Measurements from ENCODE around the gene UBE2H. TPM values are rescaled to one million over a fixed set of nuclear protein-coding genes. Genes with fewer than 3 reads are reported as not detected.

Gene UBE2H
- polyA plus RNA-seq, 1 of the 3 experiments (the other 2 are of a cell fraction), result 129 TPM

GRCh38 chr7:129898007-129898406 lies 54.8 kb downstream of the UBE2H start:
- TF ChIP-seq POLR2AphosphoS5 (IDR thresholded peaks at IDR 0.05; ENCODE audit: low read depth, low read length) (0 out of 2 replicates have a peak, but pooled peaks have one; percentile 1), JUND (IDR thresholded peaks at IDR 0.05) (0 out of 2 replicates have a peak, but pooled peaks have one; percentile 4), USF1 (IDR thresholded peaks at IDR 0.05; ENCODE audit: borderline replicate concordance, low read depth) (no peak)
- Histone ChIP-seq H4K20me1 (ENCODE audit: insufficient read depth) (peaks cover 54% of the 10 kb centered on the region), H2AFZ (ENCODE audit: low read depth) (no peak overlapping the region), H3K79me2 (ENCODE audit: insufficient read depth) (peaks cover 84% of the 10 kb centered on the region), H3K4me1 (ENCODE audit: control insufficient read depth in 1 of 2, insufficient read depth in 2 of 2, low read depth in 1 of 2, low read length in 1 of 2) (peaks cover 3 to 15% of the 10 kb centered on the region in 2 experiments; a peak in 3 of 4 replicates), H3K4me3 (ENCODE audit: low read depth in 2 of 2, low read length in 1 of 2) (no peak overlapping the region), H3F3A (replicated peaks; ENCODE audit: insufficient read depth) (peaks cover 53% of the 10 kb centered on the region), H3K27ac (ENCODE audit: low read depth in 2 of 2, low read length in 1 of 2) (peak overlapping the region in 1 of 2 experiments; percentile 78; a peak in 1 of 4 replicates), H3K9me2 (no peaks in the 10 kb centered on the region), H3K27me3 (ENCODE audit: insufficient read depth) (no peaks in the 10 kb centered on the region), H3K9ac (no peak overlapping the region), H3K9me3 (no peaks in the 10 kb centered on the region), H3K36me3 (replicated peaks in 1 of 2; ENCODE audit: control insufficient read depth in 1 of 2, insufficient read depth in 2 of 2, low read length in 1 of 2) (peaks cover 19 to 50% of the 10 kb centered on the region in 2 experiments), H3K4me2 (no peak overlapping the region)
- POLR2A ChIA-PET, result no interaction called here
- no peak for DNase-seq
- CTCF ChIA-PET, result interaction anchor here (1.6 kb wide), 1 partner anchor 52 kb away, joined by 4 read pairs; no protein-coding TSS in a partner anchor

GRCh38 chr7:129896568-129897382 lies 56.0 kb downstream of the UBE2H start:
- peak overlapping the region; percentile 7; the same call in 1 of the 2 replicates for H3K9ac ChIP-seq
- ChIA-PET CTCF (interaction anchor here (0.7 to 1.3 kb wide), 4 partner anchors 12 to 281 kb away, joined by 3 read pairs; no protein-coding TSS in a partner anchor), POLR2A (no interaction called here)
- WGBS (ENCODE audit: low lambda C conversion rate), result 41% methylated on average over 6 of the region's 6 CpGs
- H3K36me3 ChIP-seq (replicated peaks in 1 of 2; ENCODE audit: control insufficient read depth in 1 of 2, insufficient read depth in 2 of 2, low read length in 1 of 2), result peaks cover 14 to 55% of the 10 kb centered on the region in 2 experiments
- peaks cover 84% of the 10 kb centered on the region for H3K79me2 ChIP-seq (ENCODE audit: insufficient read depth)
- H3K27me3 ChIP-seq (ENCODE audit: insufficient read depth), result no peaks in the 10 kb centered on the region
- peak overlapping the region; percentile 53 for H3K4me2 ChIP-seq
- no peaks in the 10 kb centered on the region for H3K9me2 ChIP-seq
- H3F3A ChIP-seq (replicated peaks; ENCODE audit: insufficient read depth), result peaks cover 58% of the 10 kb centered on the region
- H3K9me3 ChIP-seq, result no peaks in the 10 kb centered on the region
- DNase-seq, result no peak
- peak overlapping the region in 1 of 2 experiments; percentile 78; a peak in 2 of 4 replicates for H3K27ac ChIP-seq (ENCODE audit: low read depth in 2 of 2, low read length in 1 of 2)
- H2AFZ ChIP-seq (ENCODE audit: low read depth), result no peak overlapping the region
- peaks cover 46% of the 10 kb centered on the region for H4K20me1 ChIP-seq (ENCODE audit: insufficient read depth)
- no peak overlapping the region for H3K4me3 ChIP-seq (ENCODE audit: low read depth in 2 of 2, low read length in 1 of 2)
- H3K4me1 ChIP-seq (ENCODE audit: control insufficient read depth in 1 of 2, insufficient read depth in 2 of 2, low read depth in 1 of 2, low read length in 1 of 2), result peaks cover 3 to 11% of the 10 kb centered on the region in 2 experiments; a peak in 3 of 4 replicates
- TF ChIP-seq RAD21 (IDR thresholded peaks at IDR 0.05; ENCODE audit: low read length) (no peak), MAX (IDR thresholded peaks at IDR 0.05; ENCODE audit: low read depth) (no peak), SMC3 (IDR thresholded peaks at IDR 0.05; ENCODE audit: low read depth, low read length) (no peak), PBX3 (IDR thresholded peaks at IDR 0.05) (peak; percentile 90), FOXJ3 (CRISPR knock-in tag; IDR thresholded peaks at IDR 0.05) (no peak), GABPA (IDR thresholded peaks at IDR 0.05; ENCODE audit: low read depth) (no peak), RXRA (IDR thresholded peaks at IDR 0.05; ENCODE audit: borderline replicate concordance, low read depth) (peak; percentile 66; the same call in 1 of the 2 replicates), USF2 (IDR thresholded peaks at IDR 0.05; ENCODE audit: borderline replicate concordance, low read depth, low read length) (no peak), JUND (IDR thresholded peaks at IDR 0.05) (peak; percentile 91), SIN3A (IDR thresholded peaks at IDR 0.05; ENCODE audit: borderline replicate concordance, low read depth, low read length) (no peak), YY1 (IDR thresholded peaks at IDR 0.05; ENCODE audit: low read depth) (no peak), ZBTB33 (IDR thresholded peaks at IDR 0.05; ENCODE audit: borderline replicate concordance, low read depth) (peak; percentile 49; the same call in 1 of the 2 replicates), TEAD4 (IDR thresholded peaks at IDR 0.05; ENCODE audit: borderline replicate concordance, insufficient read depth) (peak; percentile 83), TCF12 (IDR thresholded peaks at IDR 0.05) (peak; percentile 88), POLR2AphosphoS5 (IDR thresholded peaks at IDR 0.05; ENCODE audit: low read depth, low read length) (peak; percentile 61; the same call in 1 of the 2 replicates), RFX5 (IDR thresholded peaks at IDR 0.05; ENCODE audit: low read length) (no peak), GATA2 (CRISPR knock-in tag; IDR thresholded peaks at IDR 0.05) (no peak), FOSL2 (IDR thresholded peaks at IDR 0.05; ENCODE audit: borderline replicate concordance, low read depth) (peak; percentile 95), CHD2 (IDR thresholded peaks at IDR 0.05; ENCODE audit: low read length, partially characterized antibody) (no peak)

All from SK-N-SH (cell line).